GM18520 (cell line): ENCODE measurements around the gene DRC3.

Experiments used
- ATAC-seq: cut with Tn5 transposase; IDR thresholded peaks from one replicate; pipeline ENCODE4 v1.9.1; 2021; ENCODE audit not compliant: unreplicated experiment

The DRC3 gene

GRCh38 chr17:18041776-18042175, 69.1 kb downstream of the DRC3 start:
- no peak for ATAC-seq

GRCh38 chr17:18042983-18043382, 70.3 kb downstream of the DRC3 start:
- no peak for ATAC-seq

GRCh38 chr17:18043491-18043890, 70.8 kb downstream of the DRC3 start:
- no peak for ATAC-seq

- no peak for ATAC-seq
These were observed 71.9 kb downstream of the DRC3 start for GRCh38 chr17:18044609-18045008.

- no peak for ATAC-seq
These were observed 73.2 kb downstream of the DRC3 start for GRCh38 chr17:18045691-18046350.

- ATAC-seq = no peak
These were observed 82.9 kb downstream of the DRC3 start for GRCh38 chr17:18055597-18055996.

GRCh38 chr17:18056214-18056613, 83.6 kb downstream of the DRC3 start:
- no peak for ATAC-seq

GRCh38 chr17:18059283-18059682, 86.6 kb downstream of the DRC3 start:
- no peak for ATAC-seq

GRCh38 chr17:18064053-18064452, 91.4 kb downstream of the DRC3 start:
- ATAC-seq = no peak

- no peak for ATAC-seq
These were observed 92.9 kb downstream of the DRC3 start for GRCh38 chr17:18065546-18065945.
